Epithelial cell of alveolus of lung (primary cell): ENCODE measurements around the gene AK4. TPM values are rescaled to one million over a fixed set of nuclear protein-coding genes. Genes with fewer than 3 reads are reported as not detected.

Experiments used
- total RNA-seq: library from RNA; depleted of rRNA; stranded (reverse); fragments of >200 nt; gene quantifications from 2 replicates; pipeline ENCODE4 v1.2.1, GENCODE V29; 2015

AK4 gene
- 19.3 and 24.8 TPM in 2 replicates for total RNA-seq

GRCh38 chr1:65148178-65148547 lies at the start of gene AK4:
AK4 (plus strand) TSS chr1:65148203; CDS start chr1:65148408, 205 bp downstream.

Other genes with a start within 250 kb of the AK4 start
- gene JAK1, start 181.7 kb upstream of the AK4 start, total RNA-seq: 76.9 and 104 TPM in 2 replicates
- gene DNAJC6, start 161.3 kb downstream of the AK4 start, total RNA-seq: 0.08 and 0.52 TPM in 2 replicates